PC-9 (cell line): ENCODE data around the gene MALRD1. TPM values are rescaled to one million over a fixed set of nuclear protein-coding genes. Genes with fewer than 3 reads are reported as not detected.

ENCODE experiments used
- Bru-seq: library from RNA; stranded (reverse); fragments of 400-500 nt; gene quantifications from one replicate; lab custom pipeline; 2021; lab: Mats Ljungman, UMichigan
- BruChase-seq, 2 experiments: library from RNA; stranded (reverse); fragments of 400-500 nt; gene quantifications; one replicate each; lab custom pipeline; 2021; lab: Mats Ljungman, UMichigan
- BruUV-seq: library from RNA; stranded (reverse); fragments of 400-500 nt; replicated peaks from 2 replicates; lab custom pipeline; 2021; lab: Mats Ljungman, UMichigan
- CTCF ChIA-PET: fragments of 300-600 bp; sonication (Branson Sonifier 250); formaldehyde crosslinking; loops from one replicate; lab custom pipeline; 2022; ENCODE audit warnings: antibody characterized with exemption; lab: Charles Lee
- POLR2A ChIA-PET: fragments of 300-600 bp; sonication (Branson Sonifier 250); formaldehyde crosslinking; loops from one replicate; lab custom pipeline; 2022; ENCODE audit warnings: antibody characterized with exemption; ENCODE audit not compliant: unreplicated experiment; lab: Charles Lee
- DNase-seq, 2 experiments: peaks; one replicate each; pipeline versions ENCODE4 v3.0.0 to v3.0.0-alpha.2; 2015 to 2022; ENCODE audit warnings: mixed read lengths in 1 of 2
- H2AFZ ChIP-seq: fragments of 200-600 bp; sonication (generic); 2 replicates; pipeline ENCODE4 v1.8.1; 2017; ENCODE audit warnings: antibody characterized with exemption
- H3F3A ChIP-seq: fragments of 200-600 bp; sonication (generic); 2 replicates; pipeline ENCODE4 v1.8.1; 2017; ENCODE audit warnings: antibody characterized with exemption, mild to moderate bottlenecking, low read depth; ENCODE audit not compliant: insufficient read depth
- H3K27ac ChIP-seq: fragments of 200-600 bp; sonication (generic); 2 replicates; pipeline ENCODE4 v1.6.1; 2016; ENCODE audit warnings: mixed run types
- H3K27me3 ChIP-seq: fragments of 200-600 bp; sonication (generic); 2 replicates; pipeline ENCODE4 v1.6.1; 2016; ENCODE audit warnings: low read depth, mixed run types; ENCODE audit not compliant: insufficient read depth
- H3K36me3 ChIP-seq: fragments of 200-600 bp; sonication (generic); 2 replicates; pipeline ENCODE4 v1.6.1; 2016; ENCODE audit warnings: low read depth, mixed run types
- H3K4me1 ChIP-seq: fragments of 200-600 bp; sonication (generic); replicated peaks from 2 replicates; pipeline ENCODE4 v1.6.1; 2016; ENCODE audit warnings: mixed run types; ENCODE audit not compliant: insufficient read depth
- H3K4me2 ChIP-seq: fragments of 200-600 bp; sonication (generic); 2 replicates; pipeline ENCODE4 v1.6.1; 2017; ENCODE audit warnings: mixed run types
- H3K4me3 ChIP-seq: fragments of 200-600 bp; sonication (generic); 2 replicates; pipeline ENCODE4 v1.6.1; 2016; ENCODE audit warnings: mixed run types
- H3K79me2 ChIP-seq: fragments of 200-600 bp; sonication (generic); 2 replicates; pipeline ENCODE4 v1.6.1; 2017; ENCODE audit warnings: low read depth, mixed run types
- H3K9me2 ChIP-seq: fragments of 200-600 bp; sonication (generic); 2 replicates; pipeline ENCODE4 v1.8.1; 2017; ENCODE audit warnings: mild to moderate bottlenecking; ENCODE audit not compliant: insufficient read depth
- H3K9me3 ChIP-seq: fragments of 200-600 bp; sonication (generic); 2 replicates; pipeline ENCODE4 v1.8.1; 2016; ENCODE audit warnings: low read depth; ENCODE audit not compliant: insufficient read depth
- H4K20me1 ChIP-seq: fragments of 200-600 bp; sonication (generic); 2 replicates; pipeline ENCODE4 v1.8.1; 2017; ENCODE audit not compliant: insufficient read depth
- CTCF ChIP-seq: fragments of 200-600 bp; sonication (generic); conservative IDR thresholded peaks from 2 replicates; pipeline ENCODE4 v1.6.1; 2017; ENCODE audit warnings: mixed run types, antibody characterized with exemption, mild to moderate bottlenecking, moderate library complexity
- EZH2 ChIP-seq: fragments of 200-600 bp; sonication (generic); IDR thresholded peaks from 2 replicates; pipeline ENCODE4 v1.8.0; 2017; ENCODE audit warnings: antibody characterized with exemption, low read depth
- intact Hi-C: fragments of 100-400 bp; cut with micrococcal nuclease; formaldehyde crosslinking; loops from one replicate; pipeline ENCODE4 v1.10.0; 2022; ENCODE audit not compliant: unreplicated experiment
- long read RNA-seq: library from polyadenylated mRNA; stranded (forward); transcript quantifications from one replicate; pipeline ENCODE4 v2.0.0, GENCODE V29; 2022
- total RNA-seq: library from RNA; stranded (reverse); gene quantifications from 2 replicates; pipeline ENCODE4 v1.2.3, GENCODE V29; 2021

Gene MALRD1
- total RNA-seq (not detected in 2 replicates), Bru-seq, nascent RNA (percentile 0 among the genes with signal in this experiment), BruChase-seq, experiment 1, labeled RNA remaining after a 2-hour chase (percentile 1 among the genes with signal in this experiment), BruChase-seq, experiment 2, labeled RNA remaining after a 6-hour chase (percentile 0 among the genes with signal in this experiment)
- long read RNA-seq: 0 reads

DNA sequence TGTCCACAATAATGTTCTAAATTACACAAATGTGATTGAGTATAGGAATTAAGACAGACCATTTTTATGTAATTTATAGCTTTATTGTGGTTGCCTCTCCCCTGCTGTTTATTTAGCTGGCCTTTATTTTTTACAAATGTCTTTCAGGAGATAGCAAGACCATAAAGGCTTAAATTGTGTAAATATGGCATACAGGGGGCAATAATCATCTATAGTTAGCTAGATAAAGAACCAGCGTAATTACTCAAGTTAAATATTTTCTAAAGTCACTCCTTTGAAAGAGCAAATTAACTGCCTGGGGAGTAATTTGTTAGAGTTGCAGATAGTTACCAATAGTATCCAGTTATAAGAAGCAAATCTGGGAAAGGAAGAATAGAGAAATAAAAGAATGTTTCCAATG lies at the start of gene MALRD1:
Gene MALRD1, plus strand, starts transcription at position 313 of the 400 bp plus-strand sequence. CDS start 138 bp downstream, outside the sequence.
- H3K9me3 ChIP-seq: no peaks in the 10 kb centered on the region
- BruUV-seq: no TSS peak
- TF ChIP-seq EZH2: no peak
- no peak for TF ChIP-seq CTCF
- ChIA-PET POLR2A (no interaction called here), CTCF (no interaction called here)
- intact Hi-C loops: no loop called here
- no peak for DNase-seq
- no peak within 1 kb of the TSS for H3K4me2 ChIP-seq
- no peaks in the 10 kb centered on the region for H3K4me1 ChIP-seq
- no peaks in the 10 kb centered on the region for H3K9me2 ChIP-seq
- no peaks in the 10 kb centered on the region for H3F3A ChIP-seq
- no peak within 1 kb of the TSS for H2AFZ ChIP-seq
- no peaks in the 10 kb centered on the region for H3K27me3 ChIP-seq
- no peaks in the 10 kb centered on the region for H4K20me1 ChIP-seq
- no peaks in the 10 kb centered on the region for H3K79me2 ChIP-seq
- H3K36me3 ChIP-seq: no peaks in the 10 kb centered on the region
- H3K27ac ChIP-seq: no peak within 1 kb of the TSS
- no peak within 1 kb of the TSS for H3K4me3 ChIP-seq

- Histone ChIP-seq H2AFZ (no peak overlapping the region), H3K36me3 (no peaks in the 10 kb centered on the region), H3K27me3 (no peaks in the 10 kb centered on the region), H3K4me2 (no peak overlapping the region), H4K20me1 (no peaks in the 10 kb centered on the region), H3K4me3 (no peak overlapping the region), H3F3A (no peaks in the 10 kb centered on the region), H3K27ac (no peak overlapping the region), H3K9me3 (no peaks in the 10 kb centered on the region), H3K4me1 (no peaks in the 10 kb centered on the region), H3K79me2 (no peaks in the 10 kb centered on the region), H3K9me2 (no peaks in the 10 kb centered on the region)
- ChIA-PET POLR2A (no interaction called here), CTCF (no interaction called here)
- DNase-seq: no peak
- no TSS peak for BruUV-seq
- intact Hi-C loops: no loop called here
- no peak for TF ChIP-seq CTCF
Observed at GRCh38 chr10:19003341-19003740, 45.3 kb upstream of the MALRD1 start.

DNA sequence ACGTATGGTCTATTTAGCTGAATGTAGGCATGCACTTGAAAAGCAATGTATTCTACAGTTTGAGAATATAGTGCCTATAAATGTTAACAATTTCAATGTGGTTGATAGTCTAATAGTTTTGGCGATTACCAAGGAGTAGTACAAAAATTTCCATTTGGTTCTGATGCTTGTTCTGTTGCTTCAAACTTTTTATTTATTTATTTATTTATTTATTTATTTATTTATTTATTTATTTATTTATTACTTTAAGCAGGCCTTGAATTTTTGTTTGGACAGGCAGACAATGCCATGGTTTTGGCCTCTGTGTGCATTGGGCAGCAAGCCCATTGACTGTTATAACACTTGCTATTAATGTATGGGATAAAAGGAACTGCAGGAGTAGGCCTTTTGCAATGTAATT lies 36.5 kb upstream of the MALRD1 start:
- CTCF ChIA-PET: no interaction called here

More for the DNA sequence above, 36.5 kb upstream of the MALRD1 start:
- TF ChIP-seq EZH2 (no peak), CTCF (no peak)
- H3K27ac ChIP-seq: no peak overlapping the region
- POLR2A ChIA-PET: no interaction called here
- no peaks in the 10 kb centered on the region for H3K4me1 ChIP-seq
- no peak overlapping the region for H3K4me3 ChIP-seq
- BruUV-seq: no TSS peak
- H4K20me1 ChIP-seq: no peaks in the 10 kb centered on the region
- H3K9me2 ChIP-seq: no peaks in the 10 kb centered on the region
- no peak for DNase-seq
- H3F3A ChIP-seq: no peaks in the 10 kb centered on the region
- no peaks in the 10 kb centered on the region for H3K27me3 ChIP-seq
- no peaks in the 10 kb centered on the region for H3K9me3 ChIP-seq
- H3K4me2 ChIP-seq: no peak overlapping the region
- intact Hi-C loops: no loop called here
- H2AFZ ChIP-seq: no peak overlapping the region
- H3K79me2 ChIP-seq: no peaks in the 10 kb centered on the region
- H3K36me3 ChIP-seq: no peaks in the 10 kb centered on the region
